ENCODE data around the gene KISS1R.

KISS1R gene

GRCh38 chr19:956766-957440, 39.8 kb downstream of the KISS1R start:
- TF ChIP-seq, protein P1, sequence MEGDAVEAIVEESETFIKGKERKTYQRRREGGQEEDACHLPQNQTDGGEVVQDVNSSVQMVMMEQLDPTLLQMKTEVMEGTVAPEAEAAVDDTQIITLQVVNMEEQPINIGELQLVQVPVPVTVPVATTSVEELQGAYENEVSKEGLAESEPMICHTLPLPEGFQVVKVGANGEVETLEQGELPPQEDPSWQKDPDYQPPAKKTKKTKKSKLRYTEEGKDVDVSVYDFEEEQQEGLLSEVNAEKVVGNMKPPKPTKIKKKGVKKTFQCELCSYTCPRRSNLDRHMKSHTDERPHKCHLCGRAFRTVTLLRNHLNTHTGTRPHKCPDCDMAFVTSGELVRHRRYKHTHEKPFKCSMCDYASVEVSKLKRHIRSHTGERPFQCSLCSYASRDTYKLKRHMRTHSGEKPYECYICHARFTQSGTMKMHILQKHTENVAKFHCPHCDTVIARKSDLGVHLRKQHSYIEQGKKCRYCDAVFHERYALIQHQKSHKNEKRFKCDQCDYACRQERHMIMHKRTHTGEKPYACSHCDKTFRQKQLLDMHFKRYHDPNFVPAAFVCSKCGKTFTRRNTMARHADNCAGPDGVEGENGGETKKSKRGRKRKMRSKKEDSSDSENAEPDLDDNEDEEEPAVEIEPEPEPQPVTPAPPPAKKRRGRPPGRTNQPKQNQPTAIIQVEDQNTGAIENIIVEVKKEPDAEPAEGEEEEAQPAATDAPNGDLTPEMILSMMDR (IDR thresholded peaks at IDR 0.05) = no peak

- TF ChIP-seq, protein P1 (IDR thresholded peaks at IDR 0.05) = no peak
Measured at GRCh38 chr19:958967-959855, 42.1 kb downstream of the KISS1R start.

- TF ChIP-seq, protein P1 (IDR thresholded peaks at IDR 0.05) = no peak
Measured at GRCh38 chr19:960020-960419, 42.9 kb downstream of the KISS1R start.

DNA sequence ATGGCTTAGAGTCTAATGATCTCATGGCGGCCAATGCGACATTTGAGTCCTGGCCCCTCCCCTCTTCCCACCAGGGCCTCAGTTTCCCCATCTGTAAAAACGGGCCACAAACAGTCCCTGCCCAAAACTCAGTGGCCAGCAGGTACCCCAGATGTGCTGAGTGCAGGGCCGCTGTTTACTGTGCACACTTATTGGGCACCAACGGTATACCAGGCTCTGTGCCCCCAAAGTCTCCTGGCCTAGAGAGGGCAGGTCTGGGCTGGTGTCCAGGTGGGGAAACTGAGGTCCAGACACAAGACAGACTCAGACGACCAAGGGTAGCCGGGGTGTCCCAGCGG, 43.4 kb downstream of the KISS1R start:
- TF ChIP-seq, protein P1 (IDR thresholded peaks at IDR 0.05) = no peak

DNA sequence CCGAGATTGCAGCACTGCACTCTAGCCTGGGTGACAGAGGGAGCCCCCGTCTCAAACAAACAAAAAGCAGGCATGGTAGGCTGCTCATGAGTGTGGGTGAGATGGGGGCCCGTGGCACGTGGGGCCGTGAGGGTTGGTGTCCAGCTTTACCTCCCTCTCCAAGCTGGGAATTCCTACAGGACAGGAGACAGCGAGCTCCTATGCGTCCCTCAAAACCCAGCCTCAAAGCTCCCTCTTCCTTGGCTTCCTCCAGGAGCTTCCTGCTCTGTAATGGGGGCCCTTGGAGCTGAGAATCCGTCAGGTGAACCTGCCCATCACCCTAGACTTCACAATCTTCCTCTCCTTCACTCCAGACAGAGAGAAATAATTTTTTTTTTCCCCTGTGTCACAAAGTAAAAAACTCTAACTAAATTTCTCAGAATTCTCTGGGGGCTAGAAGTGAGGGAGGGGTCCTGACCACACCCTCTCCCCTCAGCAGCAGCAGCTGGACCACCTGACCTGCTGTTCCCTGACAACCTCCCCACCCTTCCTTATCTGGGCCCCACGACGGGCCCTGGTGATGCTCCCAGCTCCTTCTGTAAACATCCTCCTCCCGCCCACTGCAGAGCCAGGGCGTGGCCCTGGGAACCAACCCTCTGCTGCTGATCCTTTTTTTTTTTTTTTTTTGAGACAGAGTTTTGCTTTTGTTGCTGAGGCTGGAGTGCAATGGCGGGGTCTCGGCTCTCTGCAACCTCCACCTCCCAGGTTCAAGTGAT, 44.9 kb downstream of the KISS1R start:
- TF ChIP-seq, protein P1 (IDR thresholded peaks at IDR 0.05) = no peak

GRCh38 chr19:962683-963400, 45.7 kb downstream of the KISS1R start:
- TF ChIP-seq, protein P1 (IDR thresholded peaks at IDR 0.05) = no peak

DNA sequence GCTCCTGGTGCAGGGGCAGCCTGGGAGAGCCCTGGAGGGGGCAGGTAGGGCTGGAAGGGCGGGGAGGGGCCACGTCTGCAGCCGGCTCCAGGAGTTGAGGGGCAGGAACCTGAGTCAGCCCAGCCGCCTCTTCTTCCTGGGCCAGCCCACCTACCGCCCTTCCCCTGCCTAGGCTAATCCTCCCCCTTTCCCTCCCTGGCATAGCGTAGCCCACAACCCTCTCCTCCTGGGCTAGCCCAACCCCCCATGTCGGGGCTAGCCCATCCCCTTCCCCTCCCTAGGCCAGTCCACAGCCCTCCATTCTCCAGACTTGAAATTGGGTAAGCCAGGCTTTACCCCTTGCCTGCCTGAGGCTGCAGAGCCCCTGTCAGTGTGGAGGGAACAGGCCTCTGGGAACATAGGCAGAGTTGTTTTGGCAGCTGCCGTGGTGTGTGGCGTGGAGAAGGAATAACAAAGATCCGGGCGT, 46.4 kb downstream of the KISS1R start:
- TF ChIP-seq, protein P1 (IDR thresholded peaks at IDR 0.05) = no peak
